GM21717 (cell line): Measurements from ENCODE around the gene SORBS1.

Experiments
- ATAC-seq: cut with Tn5 transposase; IDR thresholded peaks from one replicate; pipeline ENCODE4 v1.9.1; 2021; ENCODE audit warnings: mild to moderate bottlenecking, moderate library complexity; ENCODE audit not compliant: unreplicated experiment

The SORBS1 gene

DNA sequence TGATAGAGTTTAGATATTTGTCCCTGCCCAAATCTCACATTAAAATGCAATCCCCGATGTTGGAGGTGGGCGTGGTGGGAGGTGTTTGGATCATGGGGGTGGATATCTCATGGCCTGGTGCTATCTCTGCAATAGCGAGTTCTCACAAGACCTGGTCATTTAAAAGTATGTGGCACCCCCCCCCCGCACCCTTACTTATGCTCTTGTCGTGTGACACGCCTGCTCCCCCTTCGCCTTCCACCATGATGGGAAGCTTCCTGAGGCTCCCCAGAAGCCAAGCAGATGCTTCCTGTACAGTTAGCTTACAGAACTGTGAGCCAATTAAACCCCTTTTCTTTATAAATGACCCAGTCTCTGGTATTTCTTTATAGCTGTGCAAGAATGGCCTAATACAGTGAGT, 118.8 kb downstream of the SORBS1 start:
- ATAC-seq = no peak

- ATAC-seq = peak; percentile 25
Observed at GRCh38 chr10:95441547-95441923, 119.6 kb downstream of the SORBS1 start.

GRCh38 chr10:95440756-95441546, 120.2 kb downstream of the SORBS1 start:
- ATAC-seq = peak; percentile 78

GRCh38 chr10:95440038-95440725, 121.0 kb downstream of the SORBS1 start:
- ATAC-seq = no peak

DNA sequence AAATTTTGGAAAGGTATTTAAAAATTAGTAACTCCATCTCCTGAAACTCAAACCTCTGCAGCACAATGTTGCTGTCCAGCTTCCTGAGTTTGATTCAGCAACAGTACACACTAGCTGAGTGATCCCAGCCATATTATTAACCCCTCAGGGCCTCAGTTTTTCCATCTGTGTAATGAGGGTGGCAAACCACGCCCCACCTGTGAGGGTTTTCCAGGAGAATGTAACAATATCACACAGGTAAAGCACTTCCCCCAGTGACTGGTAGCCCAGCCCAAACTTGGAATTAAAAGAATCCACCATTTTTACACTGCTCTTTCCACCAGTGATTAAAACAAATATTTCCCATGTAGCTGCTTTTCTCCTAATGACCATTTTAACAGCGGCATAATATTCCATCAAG, 122.4 kb downstream of the SORBS1 start:
- no peak for ATAC-seq

GRCh38 chr10:95437669-95438068, 123.5 kb downstream of the SORBS1 start:
- ATAC-seq = no peak

GRCh38 chr10:95435548-95436279, 125.5 kb downstream of the SORBS1 start:
- no peak for ATAC-seq

DNA sequence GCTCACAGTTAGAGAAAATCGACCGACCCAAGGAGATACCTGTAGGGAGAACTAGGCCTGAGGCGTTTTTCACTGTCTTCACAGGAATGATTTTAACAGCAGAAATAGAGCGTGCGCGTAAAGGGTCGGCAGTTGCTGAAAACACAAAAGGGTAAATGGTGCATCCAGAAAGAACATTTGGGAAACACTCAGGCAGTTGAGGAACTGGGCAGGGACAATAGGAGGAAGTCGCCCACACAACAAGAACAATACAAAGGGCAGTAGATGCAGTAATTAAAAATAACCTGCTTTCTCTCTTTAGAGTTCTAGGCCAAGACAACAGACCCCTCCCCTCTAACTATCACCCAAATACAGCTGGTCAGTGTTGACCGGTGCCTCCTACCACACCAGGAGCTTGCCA, 126.6 kb downstream of the SORBS1 start:
- no peak for ATAC-seq

GRCh38 chr10:95431900-95432342, 129.2 kb downstream of the SORBS1 start:
- ATAC-seq = no peak

DNA sequence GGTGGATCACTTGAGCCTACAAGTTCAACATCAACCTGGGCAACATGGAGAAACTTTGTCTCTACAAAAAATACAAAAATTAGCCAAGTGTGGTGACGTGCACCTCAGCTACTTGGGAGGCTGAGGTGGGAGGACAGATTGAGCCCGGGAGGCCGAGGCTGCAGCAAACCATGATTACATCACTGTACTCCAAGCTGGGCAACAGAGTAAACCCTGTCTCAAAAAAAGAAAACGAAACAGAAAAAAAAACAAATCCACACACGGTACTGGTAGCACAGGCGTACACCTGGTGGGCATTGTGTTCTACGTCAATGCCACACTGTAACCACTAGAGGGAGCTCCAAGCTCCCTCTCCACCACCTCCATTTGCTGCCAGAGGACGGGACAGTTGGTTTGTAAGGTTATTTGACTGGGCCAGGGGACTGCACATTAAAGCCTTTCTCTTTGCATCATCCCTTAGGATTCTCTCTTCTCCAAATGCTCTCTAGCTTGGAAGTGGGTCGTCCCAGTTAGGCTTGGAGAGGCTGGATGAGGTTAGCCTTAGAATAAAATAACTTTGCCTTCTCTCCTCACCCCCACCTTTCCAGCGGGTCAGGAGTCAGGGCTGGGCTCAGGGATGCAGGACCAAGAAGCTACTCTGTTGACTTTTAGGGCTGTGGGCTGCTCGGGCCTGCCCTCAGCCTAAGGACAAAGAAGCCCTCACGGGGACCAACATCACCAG, 130.8 kb downstream of the SORBS1 start:
- peak; percentile 86 for ATAC-seq

DNA sequence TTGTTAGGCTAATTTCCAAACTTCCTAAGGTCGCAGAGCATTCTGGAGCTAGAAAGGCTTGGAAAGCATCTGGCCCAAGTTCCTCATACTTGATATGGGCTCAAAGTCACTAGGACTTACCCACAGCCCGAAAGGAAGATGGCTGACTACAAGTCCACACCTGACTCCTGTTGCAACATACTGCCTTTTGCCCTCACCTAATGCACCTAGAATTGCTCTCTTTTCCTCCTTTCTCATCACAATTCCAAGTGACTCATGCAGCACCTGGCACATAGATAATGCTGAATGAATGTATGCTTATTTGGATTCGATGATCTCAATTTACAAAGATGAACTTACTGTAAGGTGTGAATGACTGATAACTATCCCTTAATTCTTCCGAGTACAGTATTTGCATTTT, 131.5 kb downstream of the SORBS1 start:
- no peak for ATAC-seq

DNA sequence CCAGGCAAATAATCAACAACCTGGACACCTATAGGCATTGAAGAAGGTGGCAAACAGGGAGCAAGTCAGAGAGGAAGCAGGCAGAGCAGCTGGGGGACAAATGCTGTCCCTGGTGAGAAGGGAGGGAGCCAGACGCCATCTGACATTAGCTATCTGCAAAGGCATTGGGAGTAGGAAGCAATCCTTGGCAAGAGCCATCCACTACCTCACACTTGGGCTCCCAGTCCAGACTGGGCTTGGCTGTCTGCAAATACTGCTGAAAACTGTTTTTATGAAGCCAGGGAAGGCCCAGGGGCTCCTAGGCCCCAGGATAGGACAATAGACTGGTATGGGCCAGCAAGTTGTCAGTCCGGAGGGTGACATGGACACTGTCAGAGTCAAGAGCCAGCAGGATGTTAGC, 132.5 kb downstream of the SORBS1 start:
- no peak for ATAC-seq

DNA sequence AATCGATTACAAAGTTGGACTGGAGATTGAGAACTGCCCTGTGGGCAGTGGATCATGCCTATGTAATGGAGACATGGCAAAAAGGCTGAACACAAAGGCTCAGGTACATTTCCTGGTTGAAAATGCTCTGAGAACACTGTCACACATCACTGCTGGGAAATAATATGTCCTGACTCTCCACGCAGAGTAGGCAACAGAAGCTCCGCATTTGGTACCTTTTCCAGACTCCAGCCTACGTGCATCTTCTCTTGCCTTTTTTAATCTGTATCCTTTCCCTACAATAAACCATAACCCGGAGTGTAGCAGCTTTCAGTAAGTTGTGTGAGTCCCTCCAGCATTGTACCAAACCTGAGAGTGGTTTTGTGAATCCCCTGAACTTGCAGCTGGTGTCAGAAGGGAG, 134.7 kb downstream of the SORBS1 start:
- no peak for ATAC-seq

DNA sequence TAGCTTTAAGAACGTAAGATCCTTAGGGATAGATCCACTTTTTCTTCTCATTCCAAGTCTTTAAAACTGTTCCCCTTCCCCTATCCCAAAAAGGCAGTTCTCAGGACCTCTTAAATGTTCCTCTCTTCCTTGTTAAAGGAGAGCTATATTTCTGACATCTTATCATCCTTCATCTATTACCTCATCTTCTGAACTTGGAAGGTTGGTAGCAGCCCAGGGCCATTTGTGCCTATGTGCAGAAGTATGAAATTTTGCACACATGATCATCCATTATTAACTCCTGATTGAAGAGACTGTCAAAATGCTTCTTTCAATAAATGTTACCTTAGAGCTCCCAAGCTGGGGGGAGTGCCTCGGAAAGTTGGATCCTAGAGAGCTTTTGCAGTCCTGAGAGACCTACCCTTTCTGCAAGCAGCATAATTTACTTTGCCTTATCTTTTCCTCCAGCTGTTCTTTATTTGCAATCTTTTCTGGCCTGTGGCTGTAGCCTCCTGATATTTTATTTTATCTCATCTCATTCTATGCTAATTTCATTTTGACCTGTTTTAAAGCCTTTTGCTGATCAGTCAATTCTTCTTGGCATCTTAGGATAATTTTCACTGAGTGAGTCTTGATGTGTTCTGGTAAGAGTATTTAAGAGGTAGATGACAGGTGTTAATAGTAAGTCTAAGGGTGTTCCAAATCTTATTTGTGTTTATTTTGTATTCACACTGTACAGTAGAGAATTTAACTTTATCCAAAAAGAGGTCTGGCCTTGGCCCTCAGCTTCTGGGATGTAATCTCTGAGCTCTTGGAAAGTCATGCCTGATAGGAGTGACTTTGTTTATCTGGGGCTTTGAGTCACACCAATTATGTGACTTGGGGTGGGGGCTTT, 135.3 kb downstream of the SORBS1 start:
- ATAC-seq = no peak

GRCh38 chr10:95423164-95424005, 137.8 kb downstream of the SORBS1 start:
- peak; percentile 47 for ATAC-seq

- ATAC-seq = no peak
Observed at GRCh38 chr10:95422233-95422632, 138.9 kb downstream of the SORBS1 start.

- ATAC-seq = no peak
Observed at GRCh38 chr10:95421782-95422181, 139.4 kb downstream of the SORBS1 start.

GRCh38 chr10:95419399-95419798, 141.8 kb downstream of the SORBS1 start:
- no peak for ATAC-seq

DNA sequence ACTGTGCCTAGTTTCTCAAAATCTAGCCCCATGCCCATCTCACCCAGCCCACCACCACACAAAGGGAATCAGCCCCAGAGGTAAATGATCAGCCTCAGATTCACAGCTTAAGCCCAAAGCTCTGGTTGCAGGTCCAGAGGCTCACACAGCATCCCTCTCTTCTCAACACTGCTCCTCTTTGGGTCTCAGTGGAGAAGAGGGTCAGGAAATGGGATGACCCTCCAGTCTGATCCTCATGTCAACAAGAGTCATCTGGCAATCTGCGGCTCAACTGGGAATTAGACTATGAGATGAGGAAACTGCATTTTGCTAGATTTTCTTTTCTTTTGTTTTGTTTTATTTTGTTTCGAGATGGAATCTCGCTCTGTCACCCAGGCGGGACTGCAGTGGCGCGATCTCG, 144.2 kb downstream of the SORBS1 start:
- ATAC-seq = no peak
